IPS DF 4.7 (cell line): ENCODE results near the gene HIKESHI.
"Not testable (repeated sequence)": the region's sequence is repeated elsewhere in the genome, so short reads cannot be mapped to it uniquely, and the experiment has no call there.

Experiments used
- DNase-seq: peaks from one replicate; pipeline ENCODE4 v3.0.0-alpha.2; 2013; ENCODE audit warnings: low spot score; ENCODE audit errors: extremely low read depth

The HIKESHI gene

DNA sequence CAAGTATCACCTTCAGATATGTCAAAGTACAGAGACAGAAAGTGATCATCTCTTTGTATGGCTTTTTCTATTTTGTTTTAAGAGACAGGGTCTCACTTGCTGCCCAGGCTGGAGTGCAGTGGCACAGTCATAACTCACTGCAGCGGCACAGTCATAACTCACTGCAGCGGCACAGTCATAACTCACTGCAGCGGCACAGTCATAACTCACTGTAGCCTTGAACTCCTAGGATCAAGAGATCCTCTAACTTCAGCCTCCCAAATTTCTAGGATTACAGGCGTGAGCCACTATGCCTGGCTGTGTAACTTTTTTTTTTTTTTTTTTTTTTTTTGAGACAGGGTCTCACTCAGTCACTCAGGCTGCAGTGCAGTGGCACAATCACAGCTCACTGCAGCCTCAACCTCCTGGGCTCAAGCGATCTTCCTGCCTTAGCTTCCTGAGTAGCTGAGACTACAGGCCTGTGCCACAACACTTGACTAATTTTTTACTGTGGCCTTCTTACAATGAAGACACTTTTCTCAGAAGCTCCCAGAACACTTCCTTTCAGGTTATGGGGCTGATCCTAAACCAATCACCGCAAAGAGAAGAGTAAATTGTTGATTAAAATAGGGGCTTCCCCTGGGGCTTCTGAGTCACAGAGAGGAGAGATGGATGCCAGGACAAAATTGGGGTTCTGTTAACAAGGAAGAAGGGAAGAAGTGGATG is 9.0 kb upstream of the HIKESHI start:
- no peak for DNase-seq

DNA sequence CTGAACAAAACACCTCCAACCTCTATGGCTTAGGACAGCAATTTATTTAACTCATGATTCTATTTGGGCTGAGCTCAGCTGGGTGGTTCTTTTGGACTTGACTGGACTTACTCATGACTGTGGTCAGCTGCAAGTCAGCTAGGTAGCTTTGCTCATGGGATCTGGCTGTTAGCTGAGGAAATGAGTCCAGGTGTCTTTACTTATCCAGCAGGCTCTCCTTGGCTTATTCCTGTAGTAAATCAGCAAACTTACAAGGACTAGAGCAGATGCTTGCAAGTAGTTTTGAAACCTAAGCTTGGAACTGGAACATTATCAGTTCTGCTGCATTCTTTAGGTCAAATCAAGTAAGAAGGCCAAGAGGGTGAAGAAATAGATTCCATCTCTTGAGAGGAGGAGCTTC is 8.0 kb upstream of the HIKESHI start:
- DNase-seq: no peak

DNA sequence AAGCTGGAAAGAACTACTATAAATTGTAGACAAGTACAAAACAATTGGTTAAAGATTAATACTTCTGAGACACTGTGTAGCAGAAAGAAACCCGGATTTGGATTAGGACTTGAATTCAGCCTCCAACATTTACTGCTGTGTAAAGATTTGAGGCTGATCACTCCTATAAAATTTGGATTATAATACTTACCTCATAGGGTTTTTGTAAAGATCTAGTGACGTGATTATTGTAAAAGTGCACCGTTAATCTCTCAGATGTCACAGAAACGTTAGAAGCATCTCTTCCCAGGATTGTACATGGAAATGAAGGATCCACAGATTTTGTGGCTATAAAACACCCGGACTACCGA is 323 bp upstream of the HIKESHI start:
- no peak for DNase-seq

DNA sequence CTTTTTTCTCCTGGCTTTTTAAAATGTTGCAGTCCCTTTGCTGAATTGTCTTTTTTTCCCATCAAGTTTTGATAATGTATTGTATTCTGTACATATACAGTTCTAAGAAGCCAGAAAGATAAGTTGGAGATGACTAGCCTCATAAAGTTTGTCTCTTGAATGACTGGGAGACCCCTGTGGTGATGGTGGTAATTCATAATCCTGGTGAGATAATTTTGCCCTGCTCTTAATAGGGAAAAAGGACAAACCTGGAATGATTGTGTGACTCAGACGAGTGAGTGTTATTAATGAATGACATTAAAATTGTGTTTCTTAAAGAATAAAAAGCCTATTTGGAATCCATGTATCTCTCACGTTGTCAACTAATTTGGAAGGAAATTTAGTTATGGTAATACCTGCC is 1.2 kb downstream of the HIKESHI start:
- no peak for DNase-seq

DNA sequence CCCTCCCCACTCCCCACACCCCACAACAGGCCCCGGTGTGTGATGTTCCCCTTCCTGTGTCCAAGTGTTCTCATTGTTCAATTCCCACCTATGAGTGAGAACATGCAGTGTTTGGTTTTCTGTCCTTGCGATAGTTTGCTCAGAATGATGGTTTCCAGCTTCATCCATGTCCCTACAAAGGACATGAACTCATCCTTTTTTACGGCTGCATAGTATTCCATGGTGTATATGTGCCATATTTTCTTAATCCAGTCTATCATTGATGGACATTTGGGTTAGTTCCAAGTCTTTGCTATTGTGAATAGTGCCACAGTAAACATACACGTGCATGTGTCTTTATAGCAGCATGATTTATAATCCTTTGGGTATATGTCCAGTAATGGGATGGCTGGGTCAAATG is 6.7 kb downstream of the HIKESHI start:
- DNase-seq: not testable (repeated sequence)

DNA sequence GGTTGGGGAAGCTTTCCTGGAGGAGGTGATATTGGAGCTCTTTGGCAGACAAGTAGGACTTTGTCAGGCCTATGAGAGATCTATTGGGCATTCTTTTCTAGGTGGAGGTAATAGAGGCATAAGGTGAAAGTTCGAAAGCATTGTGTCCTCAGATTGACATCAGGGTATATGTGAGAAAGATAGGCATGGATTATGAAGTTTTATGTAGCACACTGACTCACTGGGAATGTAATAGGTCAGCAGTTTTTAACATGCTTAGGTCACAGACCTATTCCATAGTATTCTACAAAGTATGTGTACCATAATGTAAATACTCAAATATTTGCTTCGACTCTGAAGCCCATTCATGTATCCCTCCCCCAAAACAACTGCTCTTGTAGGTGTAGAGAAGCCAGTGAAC is 11.8 kb downstream of the HIKESHI start:
- no peak for DNase-seq

DNA sequence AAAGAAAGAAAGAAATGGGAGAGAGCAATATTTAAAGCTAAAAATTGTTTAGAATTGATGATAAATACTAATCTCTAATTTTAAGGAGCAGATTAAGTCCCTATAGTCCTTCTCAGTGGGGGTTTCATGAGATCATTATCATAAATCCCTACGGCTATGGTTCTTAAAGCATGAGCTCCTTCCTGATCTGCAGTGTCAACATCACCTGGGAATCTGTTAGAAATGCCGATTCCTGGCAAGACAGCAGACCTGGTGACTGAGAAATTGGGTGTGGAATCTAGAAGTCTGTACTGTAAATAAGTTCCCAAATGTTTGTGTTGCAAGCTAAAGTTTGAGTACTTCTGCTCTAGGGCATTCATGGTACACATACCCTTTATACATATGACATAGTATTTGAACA is 12.6 kb downstream of the HIKESHI start:
- no peak for DNase-seq

DNA sequence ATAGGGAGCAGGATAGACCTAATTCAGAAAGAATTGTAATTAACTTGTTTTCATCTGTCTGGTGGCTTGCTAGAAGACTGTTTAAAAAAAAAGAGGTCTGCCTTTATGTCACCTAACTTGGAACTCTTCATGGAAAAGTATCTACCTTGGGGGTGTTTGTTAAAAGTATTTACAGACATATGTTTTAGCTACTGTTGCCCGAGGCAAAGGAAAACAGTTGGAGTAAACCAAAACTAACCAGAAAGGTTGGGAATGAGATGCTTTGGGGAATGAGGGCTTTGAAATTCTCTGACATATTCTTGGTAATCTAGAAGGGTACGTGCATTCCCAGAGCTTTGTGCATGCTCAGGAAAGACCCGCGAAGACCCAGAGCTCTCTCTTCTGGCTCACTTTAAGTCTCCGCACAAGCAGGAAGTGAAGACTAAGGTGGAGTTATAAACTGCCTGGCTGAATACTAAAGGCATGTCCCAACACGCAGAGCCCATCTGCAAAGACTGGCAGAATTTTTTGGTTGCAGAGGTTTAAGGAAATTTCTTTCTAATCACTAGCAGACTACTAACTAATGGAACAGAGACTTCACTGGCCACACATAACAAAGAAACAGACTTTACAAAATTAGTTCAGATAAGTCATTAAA is 33.2 kb downstream of the HIKESHI start:
- DNase-seq: no peak

DNA sequence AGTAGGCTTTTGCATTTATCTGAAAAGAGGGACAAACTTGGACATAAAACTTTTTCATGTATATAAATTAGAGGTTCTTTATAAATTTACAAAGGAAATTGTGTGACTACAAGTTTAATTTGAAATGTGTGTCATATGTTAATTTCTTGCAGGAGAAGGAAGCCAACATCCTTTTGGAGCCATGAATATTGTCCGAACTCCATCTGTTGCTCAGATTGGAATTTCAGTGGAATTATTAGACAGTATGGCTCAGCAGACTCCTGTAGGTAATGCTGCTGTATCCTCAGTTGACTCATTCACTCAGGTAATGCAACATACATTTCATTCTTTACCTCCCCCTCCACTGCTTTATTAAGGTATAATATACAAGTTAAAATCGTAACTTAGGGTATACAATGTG is 35.2 kb downstream of the HIKESHI start:
- DNase-seq: no peak

GRCh38 chr11:86341382-86341781 is 39.3 kb downstream of the HIKESHI start:
- DNase-seq: no peak

- DNase-seq: no peak
Observed at GRCh38 chr11:86346513-86346912, 44.5 kb downstream of the HIKESHI start.

DNA sequence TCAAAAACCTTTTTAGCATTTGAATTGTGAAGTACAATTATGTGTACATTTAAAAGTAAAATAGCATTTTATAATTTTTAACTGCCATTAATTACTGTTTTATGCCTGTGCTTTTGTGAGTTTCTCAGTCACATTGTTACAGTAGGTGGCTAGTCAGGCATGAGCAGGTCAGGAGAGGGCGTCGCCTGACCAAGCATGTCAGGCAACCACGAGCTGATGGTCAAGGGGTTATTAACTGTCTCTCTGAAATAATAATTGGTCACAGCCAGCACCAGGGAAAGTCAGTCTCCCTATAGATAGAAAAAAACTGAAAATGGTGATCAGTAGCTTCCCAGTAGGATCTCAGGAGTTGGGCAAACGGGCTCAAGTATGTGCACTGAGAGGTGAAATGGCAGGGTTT is 53.2 kb downstream of the HIKESHI start:
- DNase-seq: no peak

- DNase-seq: not testable (repeated sequence)
Observed at GRCh38 chr11:86357412-86357811, 55.4 kb downstream of the HIKESHI start.

DNA sequence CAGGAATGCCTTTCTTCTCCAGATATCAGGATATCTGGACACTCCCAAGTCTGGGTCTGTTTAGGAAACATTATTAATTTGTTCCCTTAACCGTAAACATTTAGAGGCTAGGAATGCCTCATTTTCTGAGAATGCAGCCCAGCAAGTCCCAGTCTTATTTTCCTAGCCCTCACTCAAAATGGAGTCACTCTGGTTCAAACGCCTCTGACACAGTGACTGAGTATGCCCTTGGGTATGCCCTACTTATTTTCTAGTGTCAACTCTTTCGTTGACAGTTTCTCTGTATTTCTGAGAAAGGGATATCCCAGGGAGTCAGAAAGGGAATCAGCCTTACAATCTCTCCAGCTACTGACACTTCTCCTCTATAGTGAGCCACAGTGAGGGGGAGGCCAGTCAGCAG is 56.7 kb downstream of the HIKESHI start:
- no peak for DNase-seq

- no peak for DNase-seq
Observed at GRCh38 chr11:86360775-86361395, 58.8 kb downstream of the HIKESHI start.

GRCh38 chr11:86363424-86363823 is 61.4 kb downstream of the HIKESHI start:
- DNase-seq: no peak

DNA sequence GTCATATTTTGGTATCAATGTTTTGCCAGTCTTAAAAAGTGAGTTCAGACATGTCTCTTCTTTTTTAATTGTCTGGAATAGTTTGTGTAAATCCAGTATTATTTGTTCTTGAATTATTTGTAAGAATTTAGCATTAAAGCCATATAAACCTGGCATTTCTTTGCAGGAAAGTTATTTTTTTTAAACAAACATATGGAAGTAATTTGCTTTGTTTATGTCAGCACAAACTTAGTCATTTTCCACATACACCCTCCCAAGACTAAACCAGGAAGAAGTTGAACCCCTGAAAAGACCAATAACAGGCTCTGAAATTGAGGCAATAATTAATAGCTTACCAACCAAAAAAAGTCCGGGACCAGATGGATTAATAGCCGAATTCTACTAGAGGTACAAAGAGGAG is 63.5 kb downstream of the HIKESHI start:
- no peak for DNase-seq

GRCh38 chr11:86369668-86370067 is 67.6 kb downstream of the HIKESHI start:
- DNase-seq: no peak

GRCh38 chr11:86370171-86370570 is 68.1 kb downstream of the HIKESHI start:
- no peak for DNase-seq

DNA sequence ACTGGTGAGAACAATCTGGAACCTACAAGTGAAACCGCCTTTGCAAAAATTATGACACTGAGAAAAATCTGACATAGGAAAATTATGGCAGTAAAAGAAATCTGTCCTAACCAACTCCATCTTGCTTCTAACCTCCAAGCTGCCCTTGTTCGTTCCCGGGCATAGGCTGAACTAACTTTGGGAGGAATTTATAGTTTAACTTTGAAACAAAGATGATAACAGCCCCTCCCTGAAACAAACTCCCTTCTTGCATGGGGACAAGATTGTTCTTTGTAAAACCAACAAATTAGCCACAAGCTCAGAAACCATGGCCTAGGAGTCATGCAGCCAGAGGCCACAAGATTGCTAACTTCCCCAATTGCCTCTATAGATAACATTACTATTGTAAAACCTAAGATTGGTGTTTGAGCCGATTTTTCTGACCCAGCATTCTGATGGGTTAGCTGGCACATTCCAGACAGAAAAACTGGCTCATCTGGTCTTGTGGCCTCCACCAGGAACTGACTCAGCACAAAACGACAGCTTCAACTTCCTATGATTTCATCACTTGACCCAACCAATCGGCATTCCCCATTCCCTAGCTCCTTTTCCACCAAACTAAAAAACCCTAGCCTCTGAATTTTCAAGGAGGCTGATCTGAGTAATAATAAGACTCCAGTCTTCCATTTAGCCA is 69.0 kb downstream of the HIKESHI start:
- no peak for DNase-seq

- no peak for DNase-seq
Observed at GRCh38 chr11:86372041-86372440, 70.0 kb downstream of the HIKESHI start.

DNA sequence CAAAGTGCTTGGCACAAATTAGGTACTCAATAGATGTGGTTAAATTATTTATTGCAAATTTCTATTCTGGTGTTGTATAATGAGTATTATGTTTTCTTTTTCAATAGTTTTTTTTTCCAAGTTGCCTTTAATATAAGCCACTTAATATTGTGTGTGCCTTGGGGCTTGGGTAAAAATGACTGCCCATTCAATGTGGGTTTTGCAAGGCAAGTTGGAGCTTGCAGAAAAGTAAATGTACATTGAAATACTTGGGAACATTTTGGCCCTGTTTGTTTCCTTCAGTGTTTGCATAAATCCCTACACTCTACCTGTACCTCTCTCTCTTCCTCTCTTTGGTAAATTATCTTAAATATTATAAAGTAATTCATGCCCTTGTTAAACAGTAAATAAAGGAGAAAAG is 70.5 kb downstream of the HIKESHI start:
- no peak for DNase-seq
